ENCODE results near the gene BYSL. TPM values are rescaled to one million over a fixed set of nuclear protein-coding genes. Genes with fewer than 3 reads are reported as not detected.

Gene BYSL
- total RNA-seq, 4 donors from 2014 or later, result 9.8 to 38.2 (median 11.8) TPM

DNA sequence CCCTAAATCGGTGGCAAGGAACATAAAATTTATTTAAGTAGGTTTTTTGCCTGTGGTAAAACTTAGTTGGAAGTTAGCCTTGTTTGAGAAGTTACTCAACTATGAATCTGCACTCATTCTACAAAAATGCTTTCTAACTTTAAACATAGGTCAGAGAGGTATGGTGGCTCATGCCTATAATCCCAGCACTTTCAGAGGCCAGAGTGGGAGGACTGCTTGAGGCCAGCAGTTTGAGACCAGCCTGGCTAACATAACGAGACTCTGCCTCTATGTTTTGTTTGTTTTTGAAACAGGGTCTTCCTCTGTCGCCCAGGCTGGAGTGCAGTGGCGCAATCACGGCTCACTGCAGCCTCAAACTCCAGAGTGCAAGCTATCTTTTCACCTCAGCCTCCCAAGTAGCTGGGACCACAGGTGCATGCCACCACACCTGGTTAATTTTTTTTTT, 42.3 kb upstream of the BYSL start:
- ATAC-seq (ENCODE audit: low FRiP score) (no peak), DNase-seq (ENCODE audit: low spot score) (no peak)

DNA sequence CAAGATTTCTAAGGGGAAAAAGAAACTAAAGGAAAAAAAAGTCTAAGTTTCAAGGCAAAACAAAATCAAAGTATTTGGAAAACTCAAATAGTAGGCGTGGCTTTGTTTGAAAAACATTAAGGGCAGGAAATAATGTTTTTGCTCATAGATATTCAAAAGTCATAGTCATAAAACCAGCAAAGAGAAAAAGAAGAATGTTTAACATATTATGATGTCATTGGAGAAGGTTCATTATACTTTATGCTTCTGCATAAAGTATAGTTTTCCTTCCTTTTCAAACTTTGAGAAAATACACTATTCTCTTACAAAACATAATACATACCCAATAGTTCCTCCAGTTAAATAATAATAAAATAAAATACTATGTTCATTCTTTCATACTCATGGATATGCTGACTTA, 39.8 kb upstream of the BYSL start:
- TF ChIP-seq, protein P1, sequence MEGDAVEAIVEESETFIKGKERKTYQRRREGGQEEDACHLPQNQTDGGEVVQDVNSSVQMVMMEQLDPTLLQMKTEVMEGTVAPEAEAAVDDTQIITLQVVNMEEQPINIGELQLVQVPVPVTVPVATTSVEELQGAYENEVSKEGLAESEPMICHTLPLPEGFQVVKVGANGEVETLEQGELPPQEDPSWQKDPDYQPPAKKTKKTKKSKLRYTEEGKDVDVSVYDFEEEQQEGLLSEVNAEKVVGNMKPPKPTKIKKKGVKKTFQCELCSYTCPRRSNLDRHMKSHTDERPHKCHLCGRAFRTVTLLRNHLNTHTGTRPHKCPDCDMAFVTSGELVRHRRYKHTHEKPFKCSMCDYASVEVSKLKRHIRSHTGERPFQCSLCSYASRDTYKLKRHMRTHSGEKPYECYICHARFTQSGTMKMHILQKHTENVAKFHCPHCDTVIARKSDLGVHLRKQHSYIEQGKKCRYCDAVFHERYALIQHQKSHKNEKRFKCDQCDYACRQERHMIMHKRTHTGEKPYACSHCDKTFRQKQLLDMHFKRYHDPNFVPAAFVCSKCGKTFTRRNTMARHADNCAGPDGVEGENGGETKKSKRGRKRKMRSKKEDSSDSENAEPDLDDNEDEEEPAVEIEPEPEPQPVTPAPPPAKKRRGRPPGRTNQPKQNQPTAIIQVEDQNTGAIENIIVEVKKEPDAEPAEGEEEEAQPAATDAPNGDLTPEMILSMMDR (IDR thresholded peaks at IDR 0.05), result no peak
- DNase-seq (ENCODE audit: low spot score) (no peak), ATAC-seq (ENCODE audit: low FRiP score) (no peak)

More for the DNA sequence above, 42.3 kb upstream of the BYSL start:
- TF ChIP-seq, protein P1 (IDR thresholded peaks at IDR 0.05), result no peak

DNA sequence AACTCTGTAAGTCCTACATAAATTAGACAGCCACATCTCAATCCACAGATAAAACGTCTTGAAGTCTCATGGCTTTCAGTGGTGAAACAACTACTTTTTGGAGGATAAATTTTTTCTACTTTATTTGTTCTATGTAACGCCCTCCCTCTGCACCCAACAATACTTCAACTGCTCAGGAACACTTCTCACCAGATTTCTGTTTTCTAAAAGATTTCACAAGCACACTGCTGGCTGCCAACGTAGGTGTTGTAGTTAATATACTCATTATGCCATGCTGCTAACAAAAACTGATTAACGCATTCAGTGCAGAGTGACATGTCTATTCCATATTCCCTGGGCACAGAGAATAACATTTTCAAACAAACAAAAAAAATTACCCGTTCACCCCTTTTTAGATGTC, 36.3 kb upstream of the BYSL start:
- ATAC-seq (ENCODE audit: low FRiP score) (no peak), DNase-seq (ENCODE audit: low spot score) (no peak)
- TF ChIP-seq, protein P1 (IDR thresholded peaks at IDR 0.05), result no peak

DNA sequence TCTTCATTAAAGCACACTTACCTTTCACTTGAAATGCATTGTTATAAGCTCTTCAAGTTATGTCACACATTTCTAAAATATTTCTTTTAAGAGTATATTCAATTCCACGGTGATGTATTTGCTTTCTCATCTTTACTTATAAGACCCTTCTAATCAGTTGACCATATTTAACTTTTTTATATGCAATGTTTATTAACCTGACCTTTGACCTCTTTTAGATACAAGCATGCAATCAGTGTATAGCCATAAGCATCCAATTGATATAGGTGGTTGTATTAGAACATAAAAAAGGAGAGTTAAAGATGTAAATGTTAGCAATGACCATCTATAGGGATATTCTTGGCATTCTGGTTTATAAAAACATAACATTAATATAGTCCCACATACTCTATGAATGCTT, 35.4 kb upstream of the BYSL start:
- ATAC-seq (ENCODE audit: low FRiP score) (no peak), DNase-seq (ENCODE audit: low spot score) (no peak)
- TF ChIP-seq, protein P1 (IDR thresholded peaks at IDR 0.05), result no peak

DNA sequence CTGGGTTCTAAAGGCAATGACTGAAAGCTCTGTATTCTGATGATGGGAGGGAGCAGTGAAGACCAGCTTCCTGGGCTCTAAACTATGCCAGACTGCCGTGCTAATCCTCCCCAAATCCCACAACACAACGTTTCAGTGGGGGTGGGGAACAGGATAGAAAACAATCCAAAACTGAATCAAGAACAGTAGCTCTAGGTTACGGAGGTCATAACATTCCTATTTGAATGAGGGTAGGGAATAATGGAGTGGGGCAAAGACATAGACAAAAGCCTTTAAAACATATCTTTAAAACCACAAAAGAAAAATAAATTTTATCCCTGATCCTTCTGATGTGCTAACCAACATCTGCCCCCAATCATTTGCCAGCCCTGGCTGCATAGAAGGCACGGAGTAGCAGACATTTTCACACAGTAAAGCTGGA, 34.0 kb upstream of the BYSL start:
- TF ChIP-seq, protein P1 (IDR thresholded peaks at IDR 0.05), result no peak
- ATAC-seq (ENCODE audit: low FRiP score) (no peak), DNase-seq (ENCODE audit: low spot score) (no peak)

DNA sequence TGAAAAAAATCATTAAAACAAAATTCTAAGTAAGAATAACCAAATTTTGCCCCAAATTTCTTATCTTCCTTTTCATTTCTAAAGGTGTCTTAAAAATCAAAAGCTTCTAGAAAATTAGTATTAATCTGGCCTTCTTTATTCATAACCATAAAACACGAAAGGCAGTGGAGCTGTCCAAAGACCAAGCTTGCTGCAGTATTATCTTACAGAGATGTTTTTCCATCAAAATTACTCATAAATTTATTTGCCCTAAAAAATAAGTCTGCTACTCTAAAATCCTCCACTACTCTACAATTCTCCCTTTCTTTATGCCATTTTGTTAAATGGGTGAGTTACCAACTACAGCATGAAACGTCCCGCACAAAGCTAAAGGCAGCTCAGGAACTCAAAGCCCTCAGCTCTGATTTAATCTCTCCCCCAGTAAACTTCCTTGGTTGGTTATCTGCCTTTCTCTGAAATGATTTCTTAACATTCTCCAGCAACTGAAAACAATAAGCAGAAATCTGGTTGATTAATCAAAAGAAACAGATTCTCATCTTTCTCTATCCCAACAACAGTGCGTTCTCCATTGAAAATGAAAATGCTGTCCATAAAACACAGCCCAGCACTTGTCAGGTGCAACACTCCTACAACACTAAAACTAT, 28.3 kb upstream of the BYSL start:
- no peak for DNase-seq (ENCODE audit: low spot score)
- no peak for ATAC-seq (ENCODE audit: low FRiP score)
- TF ChIP-seq, protein P1 (IDR thresholded peaks at IDR 0.05), result no peak

Measured in omental fat pad (tissue), 4 donors.